ENCODE results near the gene TRIM44.
"Not testable (repeated sequence)": the region's sequence is repeated elsewhere in the genome, so short reads cannot be mapped to it uniquely, and the experiment has no call there.

TRIM44 gene

GRCh38 chr11:35825386-35825785 is 162.8 kb downstream of the TRIM44 start:
- DNase-seq = no peak

DNA sequence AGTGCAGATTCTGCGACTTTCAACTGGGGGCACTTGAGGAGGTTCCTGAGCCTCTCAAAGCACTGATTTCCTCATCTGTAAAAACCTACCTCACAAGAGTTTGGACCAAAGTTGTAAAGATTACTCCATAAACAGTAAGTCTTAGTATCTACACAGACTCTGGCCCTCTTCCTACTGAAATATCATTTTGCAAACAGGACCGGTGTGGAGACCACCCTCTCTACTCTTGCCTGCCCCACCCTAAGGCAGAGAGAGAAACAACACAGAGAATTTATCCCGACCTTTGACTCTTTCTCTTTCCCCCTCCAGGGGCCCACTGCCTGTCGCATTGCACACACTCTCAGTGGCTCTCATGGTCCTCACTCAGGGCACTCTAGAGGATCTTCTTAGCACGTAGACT is 163.4 kb downstream of the TRIM44 start:
- no peak for DNase-seq

GRCh38 chr11:35826949-35827348 is 164.4 kb downstream of the TRIM44 start:
- DNase-seq = no peak

DNA sequence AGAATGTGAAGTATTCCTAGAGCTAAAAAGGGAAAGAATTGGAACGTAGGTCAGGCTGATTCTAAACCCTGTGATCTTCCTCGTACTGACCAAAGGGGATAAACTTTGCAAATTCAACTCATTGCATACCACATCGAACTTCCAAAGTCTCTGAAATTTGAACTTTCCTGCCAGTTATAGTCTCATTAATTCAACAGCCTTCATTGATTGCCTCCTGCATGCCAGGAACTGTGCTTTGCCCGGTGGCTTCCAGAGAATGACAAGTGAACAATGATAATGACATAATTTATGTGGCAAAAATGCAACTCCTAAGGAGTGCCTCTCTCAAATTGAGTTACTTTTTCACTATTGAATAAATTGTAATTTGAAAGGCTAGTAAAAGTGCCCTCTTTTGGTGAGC is 173.6 kb downstream of the TRIM44 start:
- DNase-seq = no peak

GRCh38 chr11:35838071-35838470 is 175.5 kb downstream of the TRIM44 start:
- DNase-seq = no peak

GRCh38 chr11:35838697-35839367 is 176.3 kb downstream of the TRIM44 start:
- not testable (repeated sequence) for DNase-seq

- DNase-seq = no peak
Measured at GRCh38 chr11:35839368-35840161, 177.0 kb downstream of the TRIM44 start.

- DNase-seq = no peak
Measured at GRCh38 chr11:35841733-35842132, 179.2 kb downstream of the TRIM44 start.

- no peak for DNase-seq
Measured at GRCh38 chr11:35842958-35843357, 180.4 kb downstream of the TRIM44 start.

DNA sequence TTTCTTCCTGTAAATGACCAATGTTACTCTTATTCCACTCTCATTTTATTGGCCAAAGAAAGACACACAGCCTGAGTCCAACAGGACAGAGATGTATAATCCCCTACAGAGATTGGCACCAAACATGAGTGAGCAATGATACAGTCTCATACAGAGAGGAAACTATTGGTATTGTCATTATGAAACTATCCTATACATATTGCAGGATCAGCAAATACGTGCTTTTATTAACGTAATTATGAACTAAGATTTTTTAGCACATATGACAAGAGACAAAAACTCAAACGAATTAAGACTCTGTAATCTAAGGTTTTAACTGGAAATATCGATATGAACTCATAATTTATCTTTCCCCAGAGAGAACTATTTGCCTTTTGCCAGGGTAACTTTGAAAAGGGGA is 182.0 kb downstream of the TRIM44 start:
- DNase-seq = no peak

GRCh38 chr11:35845860-35846259 is 183.3 kb downstream of the TRIM44 start:
- no peak for DNase-seq

- no peak for DNase-seq
Measured at GRCh38 chr11:35846874-35847273, 184.3 kb downstream of the TRIM44 start.

GRCh38 chr11:35847473-35847872 is 184.9 kb downstream of the TRIM44 start:
- DNase-seq = no peak

- DNase-seq = no peak
Measured at GRCh38 chr11:35848616-35849015, 186.0 kb downstream of the TRIM44 start.

DNA sequence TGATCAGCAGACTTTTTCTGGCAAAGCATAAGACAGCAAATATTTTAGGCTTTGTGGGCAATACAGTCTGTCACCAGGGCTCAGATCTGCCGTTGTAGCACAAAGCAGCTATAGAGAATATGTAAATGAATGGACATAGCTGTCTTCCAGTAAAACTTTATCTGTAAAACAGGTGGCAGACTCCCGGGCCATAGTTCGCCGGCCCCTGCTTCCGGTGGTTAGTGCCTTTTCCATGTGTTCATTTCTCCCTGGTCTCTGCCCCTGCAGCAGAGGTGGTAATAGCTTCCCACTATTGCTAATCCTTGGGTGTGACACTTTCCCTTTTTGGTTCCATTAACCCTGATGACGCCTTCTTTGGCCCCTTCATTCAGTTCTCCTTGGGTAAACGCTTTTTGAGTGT is 187.6 kb downstream of the TRIM44 start:
- no peak for DNase-seq

GRCh38 chr11:35851342-35851741 is 188.8 kb downstream of the TRIM44 start:
- DNase-seq = no peak

DNA sequence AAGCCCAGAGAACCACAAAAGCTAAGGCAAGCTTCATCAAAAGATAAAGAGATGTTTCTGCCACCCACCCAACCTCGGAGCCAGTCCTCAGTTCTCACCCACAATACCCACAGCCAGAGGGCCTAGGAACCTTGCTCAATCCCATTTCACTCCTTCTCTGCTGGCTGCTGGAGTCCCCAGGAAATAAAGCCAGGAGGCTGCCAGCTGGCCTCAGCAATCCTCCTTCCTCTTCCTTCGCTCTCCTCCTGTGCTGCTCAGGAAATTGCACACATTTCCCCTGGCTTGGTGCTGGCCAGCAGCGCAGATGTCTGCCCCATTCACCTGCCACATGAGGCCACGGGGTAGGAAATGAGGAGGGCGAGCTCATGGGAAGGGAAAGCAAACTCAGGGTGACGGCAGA is 189.5 kb downstream of the TRIM44 start:
- DNase-seq = no peak

DNA sequence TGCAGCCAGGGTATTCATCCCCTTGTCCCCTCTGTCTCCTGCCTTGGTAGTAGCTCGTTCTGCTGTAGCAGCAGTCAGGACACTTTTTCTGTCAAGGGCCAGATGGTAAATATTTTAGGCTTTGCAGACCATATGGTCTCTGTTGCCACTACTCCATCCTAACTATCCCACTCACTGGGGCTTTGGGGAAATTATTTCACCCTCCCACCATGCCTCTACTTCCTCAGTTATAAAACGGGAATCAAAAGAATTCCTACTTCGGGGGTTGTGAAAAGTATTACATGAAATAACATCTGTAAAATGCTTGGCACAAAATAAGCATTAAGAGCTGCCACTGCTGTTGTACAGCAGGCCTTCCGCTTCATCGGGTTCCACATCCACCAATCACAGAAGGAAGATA is 191.4 kb downstream of the TRIM44 start:
- no peak for DNase-seq

GRCh38 chr11:35855671-35856070 is 193.1 kb downstream of the TRIM44 start:
- no peak for DNase-seq

- no peak for DNase-seq
Measured at GRCh38 chr11:35856259-35856658, 193.7 kb downstream of the TRIM44 start.

DNA sequence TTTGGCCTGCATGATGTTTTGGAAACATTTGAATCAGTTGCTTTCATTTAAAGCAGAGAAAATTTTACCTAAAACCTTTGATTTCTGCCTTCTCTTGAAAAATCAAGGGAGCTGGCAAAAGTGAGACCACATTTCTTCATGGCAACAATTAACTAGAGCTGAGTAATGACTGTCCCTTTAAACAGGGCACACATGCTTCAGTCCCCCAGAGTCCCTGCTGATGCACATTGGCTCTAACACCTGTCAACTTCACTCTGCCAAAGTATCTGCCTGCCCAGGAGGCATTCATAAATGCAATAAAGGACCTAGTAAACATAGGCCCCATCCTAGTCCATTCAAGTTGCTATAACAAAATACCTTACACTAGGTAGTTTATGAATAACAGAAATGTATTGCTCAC is 194.2 kb downstream of the TRIM44 start:
- no peak for DNase-seq

- no peak for DNase-seq
Measured at GRCh38 chr11:35857922-35858321, 195.3 kb downstream of the TRIM44 start.

DNA sequence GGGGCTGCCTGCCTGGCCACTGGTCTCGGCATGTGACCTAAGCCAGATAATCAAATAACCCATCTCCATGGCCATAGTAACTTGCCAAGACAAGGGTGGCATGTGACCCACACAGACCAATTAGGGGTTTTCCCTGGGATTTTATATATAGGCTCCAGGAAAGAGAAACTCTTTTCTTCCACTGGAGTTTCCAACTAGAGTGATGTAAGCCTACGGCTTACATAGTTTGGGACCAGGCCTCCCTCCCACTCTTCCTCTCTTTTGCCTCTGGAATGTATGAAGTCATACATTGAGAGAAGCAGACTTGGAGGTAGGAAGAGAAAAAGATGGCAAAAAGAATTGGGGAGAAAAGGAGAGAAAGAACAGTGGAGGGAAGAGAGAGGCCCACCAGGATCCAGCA is 196.7 kb downstream of the TRIM44 start:
- no peak for DNase-seq

DNA sequence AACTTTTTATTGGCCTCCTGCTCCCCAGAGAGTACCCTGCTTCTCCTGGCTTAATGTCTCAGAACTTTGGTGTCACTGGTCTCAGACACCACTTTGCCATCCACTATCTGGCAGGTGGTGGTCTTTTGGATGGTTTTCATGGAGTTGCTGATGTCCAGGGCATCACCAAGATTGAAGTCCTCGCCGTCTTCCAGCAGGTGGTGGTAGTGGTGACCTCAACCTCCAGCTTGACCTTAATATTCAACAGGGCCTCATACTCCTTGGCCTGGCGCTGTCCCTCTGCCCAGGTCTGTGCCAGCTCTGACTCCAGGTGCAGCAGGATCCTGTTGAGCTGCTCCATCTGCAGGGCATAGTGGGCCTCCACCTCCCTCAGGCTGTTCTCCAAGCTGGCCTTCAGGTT is 197.6 kb downstream of the TRIM44 start:
- DNase-seq = not testable (repeated sequence)

DNA sequence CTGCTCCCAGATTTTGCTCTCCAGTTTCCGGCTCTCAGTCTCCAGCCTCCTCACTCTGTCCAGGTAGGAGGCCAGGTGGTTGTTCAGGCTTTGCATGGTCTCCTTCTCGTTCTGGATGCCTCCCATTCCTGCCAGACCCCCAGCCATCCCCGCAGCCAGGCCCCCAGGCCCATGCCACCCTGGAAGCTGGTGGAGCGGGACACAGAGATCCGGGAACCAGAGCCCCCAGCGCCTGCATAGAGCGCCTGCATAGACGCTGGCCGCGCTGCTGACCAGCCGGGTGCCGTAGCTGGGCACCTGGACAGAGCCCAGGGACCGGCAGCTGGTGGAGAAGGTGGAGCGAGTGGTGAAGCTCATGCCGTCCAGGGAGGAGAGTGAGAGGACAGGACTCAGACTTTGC is 198.6 kb downstream of the TRIM44 start:
- no peak for DNase-seq
